ENCODE data around the gene KRABD2.

- TF ChIP-seq CTCF (IDR thresholded peaks at IDR 0.05 in 4 of 5, conservative IDR thresholded peaks at IDR 0.05 in 1 of 5) (no peak), POLR2A (IDR thresholded peaks at IDR 0.05) (no peak)
Measured at GRCh38 chr17:8382052-8382879, 5.8 kb upstream of the KRABD2 start.

All from gastrocnemius medialis (tissue), 4 donors.